DOHH2 (cell line): ENCODE data around the gene CREG2.

Experiments
- CTCF ChIP-seq: fragments of 200-600 bp; sonication (generic); IDR thresholded peaks from one replicate; pipeline ENCODE4 v1.5.1; 2014; ENCODE audit warnings: antibody characterized with exemption, mild to moderate bottlenecking, low read depth, low read length; ENCODE audit not compliant: poor library complexity, severe bottlenecking
- EZH2phosphoT487 ChIP-seq: fragments of 200-600 bp; sonication (generic); IDR thresholded peaks from 2 replicates; pipeline ENCODE4 v1.6.1; 2017; ENCODE audit warnings: borderline replicate concordance, mild to moderate bottlenecking, antibody characterized with exemption, low read length, moderate library complexity, mixed read lengths

- TF ChIP-seq CTCF = no peak
- no peak for TF ChIP-seq EZH2phosphoT487
These were observed 83.6 kb downstream of the CREG2 start for GRCh38 chr2:101303688-101304087.
